A673 (cell line): Measurements from ENCODE around the gene SGMS1.

Experiments used
- EZH2 ChIP-seq: fragments of 200-600 bp; sonication (generic); IDR thresholded peaks from 2 replicates; pipeline ENCODE4 v1.6.1; 2017; ENCODE audit warnings: borderline replicate concordance, low read depth, mild to moderate bottlenecking, mixed read lengths, antibody characterized with exemption, low read length; ENCODE audit not compliant: poor library complexity, severe bottlenecking
- TF ChIP-seq, protein P1 (sequence below): fragments of 300-800, 200-600 bp; sonication (generic); conservative IDR thresholded peaks from 2 replicates; pipeline ENCODE4 v1.5.1; 2017; ENCODE audit warnings: low read depth, mild to moderate bottlenecking, antibody characterized with exemption, low read length, moderate library complexity, mixed read lengths

DNA sequence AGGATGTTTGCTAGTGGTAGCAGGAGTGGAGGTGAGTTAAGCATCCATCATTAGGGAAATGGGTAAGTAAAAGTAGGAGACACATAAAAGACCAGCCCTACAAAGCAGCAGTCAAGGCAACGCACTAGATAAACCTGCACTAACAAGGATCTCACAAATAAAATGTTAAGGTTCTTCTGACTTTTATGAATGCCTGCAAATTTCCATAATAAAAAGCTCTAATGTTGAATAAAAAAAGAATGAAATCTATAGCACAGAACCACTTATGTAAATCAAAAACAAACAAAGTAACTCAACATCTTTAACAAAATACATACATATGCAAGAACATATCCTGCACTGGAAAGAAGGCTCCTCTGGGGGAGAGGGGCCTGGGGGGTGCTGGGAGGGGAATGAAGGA lies 4.6 kb downstream of the SGMS1 start:
- TF ChIP-seq, protein P1, sequence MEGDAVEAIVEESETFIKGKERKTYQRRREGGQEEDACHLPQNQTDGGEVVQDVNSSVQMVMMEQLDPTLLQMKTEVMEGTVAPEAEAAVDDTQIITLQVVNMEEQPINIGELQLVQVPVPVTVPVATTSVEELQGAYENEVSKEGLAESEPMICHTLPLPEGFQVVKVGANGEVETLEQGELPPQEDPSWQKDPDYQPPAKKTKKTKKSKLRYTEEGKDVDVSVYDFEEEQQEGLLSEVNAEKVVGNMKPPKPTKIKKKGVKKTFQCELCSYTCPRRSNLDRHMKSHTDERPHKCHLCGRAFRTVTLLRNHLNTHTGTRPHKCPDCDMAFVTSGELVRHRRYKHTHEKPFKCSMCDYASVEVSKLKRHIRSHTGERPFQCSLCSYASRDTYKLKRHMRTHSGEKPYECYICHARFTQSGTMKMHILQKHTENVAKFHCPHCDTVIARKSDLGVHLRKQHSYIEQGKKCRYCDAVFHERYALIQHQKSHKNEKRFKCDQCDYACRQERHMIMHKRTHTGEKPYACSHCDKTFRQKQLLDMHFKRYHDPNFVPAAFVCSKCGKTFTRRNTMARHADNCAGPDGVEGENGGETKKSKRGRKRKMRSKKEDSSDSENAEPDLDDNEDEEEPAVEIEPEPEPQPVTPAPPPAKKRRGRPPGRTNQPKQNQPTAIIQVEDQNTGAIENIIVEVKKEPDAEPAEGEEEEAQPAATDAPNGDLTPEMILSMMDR: no peak
- no peak for TF ChIP-seq EZH2
